T-helper 9 cell (primary cell): ENCODE measurements around the gene MINPP1.
"Not testable (repeated sequence)": the region's sequence is repeated elsewhere in the genome, so short reads cannot be mapped to it uniquely, and the experiment has no call there.

Experiments used
- DNase-seq: peaks from one replicate; pipeline ENCODE4 v3.0.0-alpha.2; 2020
- total RNA-seq, 2 donors: gene quantifications; one replicate each; lab custom pipeline; 2026; lab: John Stamatoyannopoulos, UW

MINPP1 gene
- total RNA-seq: 2.9 to 13.9 reads per million in 2 donors

- DNase-seq: peak; percentile 34
These were observed at the start of gene MINPP1 for GRCh38 chr10:87504640-87505365. MINPP1 (plus strand) TSS chr10:87504893; CDS start chr10:87504916, 23 bp downstream.

GRCh38 chr10:87456586-87457220 is 48.0 kb upstream of the MINPP1 start:
- not testable (repeated sequence) for DNase-seq

- not testable (repeated sequence) for DNase-seq
These were observed 42.9 kb upstream of the MINPP1 start for GRCh38 chr10:87461751-87462150.

GRCh38 chr10:87466849-87467248 is 37.8 kb upstream of the MINPP1 start:
- DNase-seq: not testable (repeated sequence)

- not testable (repeated sequence) for DNase-seq
These were observed 16.0 kb upstream of the MINPP1 start for GRCh38 chr10:87488733-87489132.

- not testable (repeated sequence) for DNase-seq
These were observed 14.4 kb upstream of the MINPP1 start for GRCh38 chr10:87490285-87490684.

GRCh38 chr10:87492450-87492849 is 12.2 kb upstream of the MINPP1 start:
- DNase-seq: not testable (repeated sequence)

- DNase-seq: not testable (repeated sequence)
These were observed 9.2 kb upstream of the MINPP1 start for GRCh38 chr10:87495446-87495845.

- DNase-seq: not testable (repeated sequence)
These were observed 7.3 kb upstream of the MINPP1 start for GRCh38 chr10:87497386-87497785.

- not testable (repeated sequence) for DNase-seq
These were observed 6.4 kb upstream of the MINPP1 start for GRCh38 chr10:87498106-87498789.

GRCh38 chr10:87500646-87501048 is 4.0 kb upstream of the MINPP1 start:
- no peak for DNase-seq

GRCh38 chr10:87503401-87503800 is 1.3 kb upstream of the MINPP1 start:
- no peak for DNase-seq

GRCh38 chr10:87503886-87504285 is 807 bp upstream of the MINPP1 start:
- no peak for DNase-seq

GRCh38 chr10:87504307-87504639 is 420 bp upstream of the MINPP1 start:
- no peak for DNase-seq

- DNase-seq: peak; percentile 12
These were observed 846 bp downstream of the MINPP1 start for GRCh38 chr10:87505366-87506111.

GRCh38 chr10:87506956-87507355 is 2.3 kb downstream of the MINPP1 start:
- no peak for DNase-seq

GRCh38 chr10:87507879-87508483 is 3.3 kb downstream of the MINPP1 start:
- DNase-seq: no peak

GRCh38 chr10:87508837-87509236 is 4.1 kb downstream of the MINPP1 start:
- DNase-seq: no peak

GRCh38 chr10:87510025-87510424 is 5.3 kb downstream of the MINPP1 start:
- DNase-seq: no peak

- DNase-seq: no peak
These were observed 6.8 kb downstream of the MINPP1 start for GRCh38 chr10:87511526-87511925.

- no peak for DNase-seq
These were observed 14.2 kb downstream of the MINPP1 start for GRCh38 chr10:87518937-87519336.

GRCh38 chr10:87519582-87519981 is 14.9 kb downstream of the MINPP1 start:
- DNase-seq: no peak

- DNase-seq: no peak
These were observed 19.0 kb downstream of the MINPP1 start for GRCh38 chr10:87523731-87524130.
